Keratinocyte (primary cell): ENCODE data around the gene ANGPTL4. TPM values are rescaled to one million over a fixed set of nuclear protein-coding genes. Genes with fewer than 3 reads are reported as not detected.

Source experiments
- DNase-seq: peaks from one replicate; pipeline ENCODE4 v3.0.0-alpha.2; 2011; ENCODE audit warnings: low read depth, missing footprints, low spot score
- FAIRE-seq: peaks from 2 replicates; lab custom pipeline; 2011; peaks lifted over from hg19 to GRCh38; lab: Jason Lieb, UNC
- H2AFZ ChIP-seq: 2 replicates; pipeline ENCODE4 v1.6.0; 2012; ENCODE audit warnings: low read length, control low read depth, inconsistent platforms; ENCODE audit not compliant: control insufficient read depth
- H3K27ac ChIP-seq: 2 replicates; pipeline ENCODE4 v1.5.1; 2011; ENCODE audit warnings: low read length; ENCODE audit not compliant: control insufficient read depth, insufficient read depth
- H3K27me3 ChIP-seq: 3 replicates; pipeline ENCODE4 v1.6.0; 2011; ENCODE audit warnings: low read length; ENCODE audit not compliant: control insufficient read depth, insufficient read depth; ENCODE audit errors: extremely low read depth
- H3K36me3 ChIP-seq, 2 experiments: 2 replicates in 1 of 2; 3 replicates in 1 of 2; pipeline ENCODE4 v1.5.1; 2011; ENCODE audit warnings: low read length in 2 of 2, mild to moderate bottlenecking in 1 of 2; ENCODE audit not compliant: control insufficient read depth in 2 of 2, insufficient read depth in 2 of 2; ENCODE audit errors: extremely low read depth in 1 of 2
- H3K4me1 ChIP-seq: 3 replicates; pipeline ENCODE4 v1.5.1; 2011; ENCODE audit warnings: low read length; ENCODE audit not compliant: control insufficient read depth, insufficient read depth; ENCODE audit errors: extremely low read depth
- H3K4me2 ChIP-seq: 3 replicates; pipeline ENCODE4 v1.6.0; 2011; ENCODE audit warnings: low read depth, low read length; ENCODE audit not compliant: control insufficient read depth, insufficient read depth; ENCODE audit errors: extremely low read depth
- H3K4me3 ChIP-seq, 3 experiments: fragments of 200-600 bp in 1 of 3; sonication (generic) in 1 of 3; 2 replicates in 2 of 3; 3 replicates in 1 of 3; pipeline ENCODE4 v1.5.1; 2011 to 2016; ENCODE audit warnings: low read length in 3 of 3, mild to moderate bottlenecking in 3 of 3, control low read depth in 2 of 3, inconsistent platforms in 1 of 3, low read depth in 1 of 3, mixed read lengths in 1 of 3, mixed run types in 1 of 3, moderate library complexity in 1 of 3; ENCODE audit not compliant: control insufficient read depth in 2 of 3, insufficient read depth in 2 of 3; ENCODE audit errors: extremely low read depth in 1 of 3
- H3K79me2 ChIP-seq: 2 replicates; pipeline ENCODE4 v1.6.0; 2012; ENCODE audit warnings: low read length; ENCODE audit not compliant: control insufficient read depth, insufficient read depth
- H3K9ac ChIP-seq: 3 replicates; pipeline ENCODE4 v1.6.0; 2011; ENCODE audit warnings: low read length; ENCODE audit not compliant: control insufficient read depth, insufficient read depth; ENCODE audit errors: extremely low read depth
- H3K9me1 ChIP-seq: 3 replicates; pipeline ENCODE4 v1.6.0; 2011; ENCODE audit warnings: low read length; ENCODE audit not compliant: control insufficient read depth, insufficient read depth; ENCODE audit errors: extremely low read depth
- H3K9me3 ChIP-seq: 2 replicates; pipeline ENCODE4 v1.5.1; 2012; ENCODE audit warnings: low read depth, low read length; ENCODE audit not compliant: control insufficient read depth
- H4K20me1 ChIP-seq: 3 replicates; pipeline ENCODE4 v1.6.0; 2011; ENCODE audit warnings: low read length; ENCODE audit not compliant: control insufficient read depth, insufficient read depth; ENCODE audit errors: extremely low read depth
- EZH2 ChIP-seq: IDR thresholded peaks from one replicate; pipeline ENCODE4 v1.6.1; 2012; ENCODE audit warnings: inconsistent platforms, mild to moderate bottlenecking, low read length, moderate library complexity
- dilution Hi-C: fragments of 300-500 bp; cut with MboI; formaldehyde crosslinking; loops from one replicate; pipeline ENCODE4 v1.7.0; 2020; ENCODE audit warnings: low sequenced_read_pairs; ENCODE audit not compliant: extremely low pct_ligation_motif_present
- polyA plus RNA-seq, 5 experiments: library from polyadenylated mRNA; depleted of rRNA in 3 of 5; stranded (reverse) in 3 of 5; stranded (forward) in 1 of 5; unstranded in 1 of 5; fragments of >200 nt; gene quantifications; 1 replicate in 1 of 5; 2 replicates in 3 of 5; 3 replicates in 1 of 5; pipeline versions ENCODE4 v1.2.1 to v1.2.3, GENCODE V29; 2011 to 2012; ENCODE audit warnings: missing spikeins in 2 of 5, low read depth in 1 of 5, low replicate concordance in 1 of 5
- TF ChIP-seq, protein P1 (sequence below), 3 experiments: IDR thresholded peaks in 1 of 3; conservative IDR thresholded peaks in 1 of 3; optimal IDR thresholded peaks in 1 of 3; 2 replicates in 2 of 3; 3 replicates in 1 of 3; pipeline versions ENCODE3 to v1.5.1; 2011; ENCODE audit warnings: low read length in 3 of 3, mild to moderate bottlenecking in 3 of 3, moderate library complexity in 2 of 3, control low read depth in 1 of 3, inconsistent platforms in 1 of 3; ENCODE audit not compliant: insufficient read depth in 2 of 3; ENCODE audit errors: extremely low read depth in 1 of 3

Gene ANGPTL4
- polyA plus RNA-seq, 1 donor (not counting 4 experiments of a cell fraction or from before 2014, with no cell fraction given) = 102 TPM

DNA sequence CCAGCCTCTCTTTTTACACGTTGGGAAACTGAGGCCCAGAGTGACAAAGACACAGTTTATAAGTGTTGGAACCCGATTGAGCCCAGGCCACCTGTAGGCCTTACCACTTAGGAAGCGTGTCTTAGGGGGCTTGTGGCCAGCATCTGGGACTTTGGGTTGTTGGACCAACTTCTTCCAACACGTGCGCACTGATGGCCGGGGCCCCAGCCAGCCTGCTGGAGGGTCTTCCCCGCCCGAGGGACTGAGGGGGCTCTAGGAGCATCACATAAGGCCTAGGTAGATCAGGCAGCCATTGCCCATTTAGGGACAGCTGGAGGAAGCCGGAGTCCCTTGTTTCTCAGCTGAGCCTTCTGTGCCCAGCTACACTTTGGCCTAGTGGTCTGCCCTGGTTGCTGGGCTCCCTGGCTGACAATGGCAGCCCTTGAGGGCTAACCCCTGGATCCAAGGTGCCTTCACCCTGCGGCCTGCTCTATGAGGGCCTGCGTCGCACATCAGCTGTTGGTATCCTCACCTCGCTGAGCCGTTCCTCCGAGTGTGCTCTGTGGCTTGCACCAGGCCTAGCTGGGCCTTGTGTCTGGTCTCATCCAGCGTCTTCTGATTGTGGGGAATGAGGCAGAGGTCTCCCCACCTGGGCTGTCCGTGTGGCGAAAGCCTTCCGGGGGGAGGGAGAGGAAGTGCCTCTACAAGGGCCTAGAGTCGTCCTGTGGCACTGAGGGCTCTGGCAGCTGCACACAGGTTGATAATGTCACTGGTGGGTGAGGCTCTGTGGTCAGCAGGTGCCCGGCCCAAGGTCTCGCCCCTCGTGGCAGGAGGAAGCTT, 27.5 kb downstream of the ANGPTL4 start:
- Histone ChIP-seq H3K4me3 (peak overlapping the region; percentile 4 to 57 (median 42)), H4K20me1 (peaks cover 4% of the 10 kb centered on the region), H3K4me2 (peak overlapping the region; percentile 59), H3K36me3 (no peaks in the 10 kb centered on the region), H2AFZ (no peak overlapping the region), H3K27me3 (no peaks in the 10 kb centered on the region), H3K4me1 (peaks cover 24% of the 10 kb centered on the region), H3K9me3 (no peaks in the 10 kb centered on the region), H3K79me2 (peaks cover 42% of the 10 kb centered on the region), H3K9ac (no peak overlapping the region), H3K9me1 (peaks cover 6% of the 10 kb centered on the region), H3K27ac (no peak overlapping the region)
- DNase-seq = no peak
- dilution Hi-C loops = no loop called here
- TF ChIP-seq, protein P1, sequence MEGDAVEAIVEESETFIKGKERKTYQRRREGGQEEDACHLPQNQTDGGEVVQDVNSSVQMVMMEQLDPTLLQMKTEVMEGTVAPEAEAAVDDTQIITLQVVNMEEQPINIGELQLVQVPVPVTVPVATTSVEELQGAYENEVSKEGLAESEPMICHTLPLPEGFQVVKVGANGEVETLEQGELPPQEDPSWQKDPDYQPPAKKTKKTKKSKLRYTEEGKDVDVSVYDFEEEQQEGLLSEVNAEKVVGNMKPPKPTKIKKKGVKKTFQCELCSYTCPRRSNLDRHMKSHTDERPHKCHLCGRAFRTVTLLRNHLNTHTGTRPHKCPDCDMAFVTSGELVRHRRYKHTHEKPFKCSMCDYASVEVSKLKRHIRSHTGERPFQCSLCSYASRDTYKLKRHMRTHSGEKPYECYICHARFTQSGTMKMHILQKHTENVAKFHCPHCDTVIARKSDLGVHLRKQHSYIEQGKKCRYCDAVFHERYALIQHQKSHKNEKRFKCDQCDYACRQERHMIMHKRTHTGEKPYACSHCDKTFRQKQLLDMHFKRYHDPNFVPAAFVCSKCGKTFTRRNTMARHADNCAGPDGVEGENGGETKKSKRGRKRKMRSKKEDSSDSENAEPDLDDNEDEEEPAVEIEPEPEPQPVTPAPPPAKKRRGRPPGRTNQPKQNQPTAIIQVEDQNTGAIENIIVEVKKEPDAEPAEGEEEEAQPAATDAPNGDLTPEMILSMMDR (optimal IDR thresholded peaks at IDR 0.05 in 1 of 3, IDR thresholded peaks at IDR 0.05 in 1 of 3, conservative IDR thresholded peaks at IDR 0.05 in 1 of 3; ENCODE audit: extremely low read depth in 1 of 3, insufficient read depth in 2 of 3, low read length in 3 of 3) = no peak
- TF ChIP-seq EZH2 = no peak
- FAIRE-seq = no peak

DNA sequence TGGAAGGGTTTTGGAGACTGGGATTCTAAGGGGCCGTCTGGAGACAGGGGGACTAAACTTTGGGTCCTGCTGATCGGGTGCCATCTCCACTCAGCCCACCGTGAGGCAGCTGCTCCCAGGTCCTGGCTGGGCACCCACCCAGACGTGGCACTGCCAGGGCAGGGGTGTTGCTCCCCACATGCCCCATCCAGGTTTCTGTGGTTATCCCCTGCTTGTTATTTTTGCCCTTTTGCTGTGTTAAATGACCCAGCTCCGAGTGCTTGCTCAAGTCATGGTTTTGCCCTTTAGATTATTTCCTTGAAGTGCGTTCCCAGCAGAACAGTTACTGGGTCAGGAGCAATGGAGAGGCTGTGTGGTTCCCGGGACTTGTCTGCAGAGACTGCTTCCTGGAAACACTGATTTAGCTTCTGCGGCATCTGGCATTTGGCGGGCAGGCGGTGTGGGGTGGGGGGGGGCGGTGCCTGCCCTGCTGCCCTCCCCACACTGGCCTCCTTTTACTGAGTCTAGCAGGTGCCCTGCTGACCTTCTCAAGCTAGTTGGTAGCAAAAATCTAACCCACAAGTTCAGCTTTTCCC, 28.1 kb downstream of the ANGPTL4 start:
- no peaks in the 10 kb centered on the region for H3K36me3 ChIP-seq
- H4K20me1 ChIP-seq = peaks cover 5% of the 10 kb centered on the region
- no peaks in the 10 kb centered on the region for H3K9me3 ChIP-seq
- H3K79me2 ChIP-seq = peaks cover 43% of the 10 kb centered on the region
- H3K4me3 ChIP-seq = no peak overlapping the region
- no peak for DNase-seq
- H3K4me1 ChIP-seq = peaks cover 29% of the 10 kb centered on the region
- dilution Hi-C loops = no loop called here
- H3K9me1 ChIP-seq = peaks cover 7% of the 10 kb centered on the region
- H3K27ac ChIP-seq = no peak overlapping the region
- no peaks in the 10 kb centered on the region for H3K27me3 ChIP-seq
- no peak for FAIRE-seq
- no peak overlapping the region for H2AFZ ChIP-seq
- no peak overlapping the region for H3K4me2 ChIP-seq
- TF ChIP-seq, protein P1 (optimal IDR thresholded peaks at IDR 0.05 in 1 of 3, IDR thresholded peaks at IDR 0.05 in 1 of 3, conservative IDR thresholded peaks at IDR 0.05 in 1 of 3; ENCODE audit: extremely low read depth in 1 of 3, insufficient read depth in 2 of 3, low read length in 3 of 3) = no peak
- no peak for TF ChIP-seq EZH2
- no peak overlapping the region for H3K9ac ChIP-seq
